DND-41 (cell line): ENCODE measurements around the gene ECM1.

ENCODE experiments used
- ATAC-seq: fragments of 200-7000 bp; cut with Tn5 transposase; 3 replicates; pipeline ENCODE4 v1.9.1; 2021; ENCODE audit warnings: low read depth; ENCODE audit not compliant: insufficient read depth
- DNase-seq: peaks from one replicate; pipeline ENCODE4 v3.0.0-alpha.2; 2020
- H2AFZ ChIP-seq: 2 replicates; pipeline ENCODE4 v1.6.0; 2012; ENCODE audit warnings: low read depth, low read length
- H3K27ac ChIP-seq: 2 replicates; pipeline ENCODE4 v1.5.1; 2012; ENCODE audit warnings: low read length, inconsistent platforms
- H3K27me3 ChIP-seq: fragments of 200-600 bp; sonication (generic); 2 replicates; pipeline ENCODE4 v1.6.0; 2012; ENCODE audit warnings: low read length, mild to moderate bottlenecking, inconsistent platforms; ENCODE audit not compliant: insufficient read depth, poor library complexity
- H3K36me3 ChIP-seq: 2 replicates; pipeline ENCODE4 v1.5.1; 2012; ENCODE audit warnings: low read length, inconsistent platforms; ENCODE audit not compliant: insufficient read depth
- H3K4me1 ChIP-seq: 2 replicates; pipeline ENCODE4 v1.5.1; 2012; ENCODE audit warnings: mild to moderate bottlenecking, low read length; ENCODE audit not compliant: insufficient read depth
- H3K4me2 ChIP-seq: 2 replicates; pipeline ENCODE4 v1.6.0; 2012; ENCODE audit warnings: mild to moderate bottlenecking, moderate library complexity, low read length, inconsistent platforms; ENCODE audit not compliant: insufficient read depth
- H3K4me3 ChIP-seq, 2 experiments: fragments of 200-600 bp in 1 of 2; shearing (Covaris generic) in 1 of 2; 2 replicates each; pipeline ENCODE4 v1.5.1; 2012 to 2016; ENCODE audit warnings: inconsistent platforms in 2 of 2, low read length in 2 of 2, mild to moderate bottlenecking in 2 of 2, low read depth in 1 of 2, moderate library complexity in 1 of 2
- H3K79me2 ChIP-seq: 2 replicates; pipeline ENCODE4 v1.6.0; 2012; ENCODE audit warnings: low read length, inconsistent platforms; ENCODE audit not compliant: insufficient read depth
- H3K9ac ChIP-seq: 2 replicates; pipeline ENCODE4 v1.6.0; 2012; ENCODE audit warnings: low read depth, mild to moderate bottlenecking, inconsistent platforms, low read length, moderate library complexity
- H3K9me3 ChIP-seq: 2 replicates; pipeline ENCODE4 v1.5.1; 2012; ENCODE audit warnings: low read length, moderate library complexity, mild to moderate bottlenecking, inconsistent platforms; ENCODE audit not compliant: insufficient read depth, severe bottlenecking
- H4K20me1 ChIP-seq: 2 replicates; pipeline ENCODE4 v1.6.0; 2012; ENCODE audit warnings: low read length; ENCODE audit not compliant: insufficient read depth
- CTCF ChIP-seq: IDR thresholded peaks from 2 replicates; pipeline ENCODE4 v1.5.1; 2012; ENCODE audit warnings: borderline replicate concordance, low read length, moderate library complexity, mild to moderate bottlenecking; ENCODE audit not compliant: poor library complexity, severe bottlenecking; ENCODE audit errors: extremely low read depth
- EZH2 ChIP-seq: IDR thresholded peaks from 3 replicates; pipeline ENCODE4 v1.6.1; 2012; ENCODE audit warnings: borderline replicate concordance, low read depth, mild to moderate bottlenecking, moderate library complexity, low read length, inconsistent platforms; ENCODE audit not compliant: severe bottlenecking

ECM1 gene

GRCh38 chr1:150521196-150521968, 13.5 kb downstream of the ECM1 start:
- no peaks in the 10 kb centered on the region for H3K36me3 ChIP-seq
- H3K9me3 ChIP-seq = no peaks in the 10 kb centered on the region
- no peak overlapping the region for H3K4me3 ChIP-seq
- H4K20me1 ChIP-seq = no peaks in the 10 kb centered on the region
- no peak overlapping the region for H2AFZ ChIP-seq
- H3K4me2 ChIP-seq = no peak overlapping the region
- H3K27ac ChIP-seq = no peak overlapping the region
- ATAC-seq (no peak), DNase-seq (no peak)
- no peak overlapping the region for H3K9ac ChIP-seq
- H3K79me2 ChIP-seq = no peaks in the 10 kb centered on the region
- peaks cover 4% of the 10 kb centered on the region for H3K4me1 ChIP-seq
- TF ChIP-seq EZH2 = no peak
- TF ChIP-seq CTCF = no peak
- H3K27me3 ChIP-seq = no peaks in the 10 kb centered on the region

DNA sequence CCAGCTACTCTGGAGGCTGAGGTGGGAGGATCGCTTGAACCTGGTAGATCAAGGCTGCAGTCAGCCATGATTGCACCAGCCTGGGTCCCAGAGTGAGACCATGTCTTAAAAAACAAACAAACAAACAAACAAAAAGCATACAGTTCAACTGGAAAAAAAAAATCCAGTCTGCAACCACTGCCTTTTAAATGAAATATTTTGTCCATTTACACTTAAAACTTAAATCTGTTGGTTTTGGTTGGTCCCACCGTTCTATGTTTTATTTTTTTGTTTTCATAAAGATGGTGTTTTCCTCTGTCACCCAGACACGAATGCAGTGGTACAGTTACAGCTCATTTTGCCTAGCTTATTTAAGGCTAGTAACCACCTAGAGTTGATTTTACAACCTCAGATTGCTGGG, 17.4 kb downstream of the ECM1 start:
- Histone ChIP-seq H3K36me3 (no peaks in the 10 kb centered on the region), H2AFZ (no peak overlapping the region), H3K27me3 (no peaks in the 10 kb centered on the region), H3K4me3 (no peak overlapping the region), H3K27ac (no peak overlapping the region), H3K4me2 (no peak overlapping the region), H3K9ac (no peak overlapping the region), H4K20me1 (no peaks in the 10 kb centered on the region), H3K4me1 (no peaks in the 10 kb centered on the region), H3K9me3 (no peaks in the 10 kb centered on the region), H3K79me2 (no peaks in the 10 kb centered on the region)
- ATAC-seq (no peak), DNase-seq (no peak)
- TF ChIP-seq CTCF = no peak
- TF ChIP-seq EZH2 = no peak

DNA sequence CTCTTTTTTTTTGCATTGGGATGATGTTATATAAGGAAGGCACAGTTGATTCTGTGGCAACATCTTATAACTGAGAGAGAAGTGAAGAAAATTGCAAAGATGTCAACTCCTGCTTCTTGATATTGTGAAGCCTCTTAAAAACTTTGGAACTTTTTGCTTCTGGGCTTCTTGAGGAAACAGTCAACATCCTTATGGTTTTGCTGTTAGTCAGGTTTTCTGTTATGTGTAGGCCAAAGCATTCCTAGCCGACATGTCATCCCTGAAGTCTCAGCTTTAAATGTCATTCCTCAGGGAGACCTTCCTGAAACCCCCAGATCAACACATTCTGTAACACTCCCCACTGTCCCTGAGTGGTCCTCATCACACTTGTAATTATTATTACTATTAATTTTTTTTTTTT, 20.3 kb downstream of the ECM1 start:
- Histone ChIP-seq H3K27me3 (no peaks in the 10 kb centered on the region), H3K4me3 (no peak overlapping the region), H3K27ac (no peak overlapping the region), H3K4me2 (no peak overlapping the region), H4K20me1 (no peaks in the 10 kb centered on the region), H3K79me2 (no peaks in the 10 kb centered on the region), H3K4me1 (no peaks in the 10 kb centered on the region), H3K36me3 (no peaks in the 10 kb centered on the region), H3K9me3 (no peaks in the 10 kb centered on the region), H3K9ac (no peak overlapping the region), H2AFZ (no peak overlapping the region)
- TF ChIP-seq EZH2 (no peak), CTCF (no peak)
- DNase-seq (no peak), ATAC-seq (no peak)

DNA sequence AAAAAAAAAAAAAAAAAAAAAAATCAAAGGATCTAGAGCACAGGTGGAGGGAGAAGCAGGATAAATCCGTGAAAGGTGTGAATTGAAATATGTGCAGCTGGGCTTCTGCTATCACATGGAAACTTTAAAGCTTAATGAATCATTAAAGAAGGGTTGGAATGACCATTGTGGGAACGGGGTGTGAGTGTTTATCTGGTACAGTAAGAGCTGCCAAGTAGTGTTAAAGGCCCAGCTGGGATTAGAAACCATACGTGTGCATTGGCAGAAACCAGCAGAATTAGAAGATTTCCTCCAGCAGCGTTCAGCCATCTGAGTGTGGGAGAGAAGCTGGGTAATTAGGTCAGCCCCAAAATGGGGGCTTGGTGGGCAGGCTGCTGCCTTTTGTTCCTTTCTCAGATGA, 21.1 kb downstream of the ECM1 start:
- Histone ChIP-seq H3K27ac (no peak overlapping the region), H4K20me1 (no peaks in the 10 kb centered on the region), H3K4me2 (no peak overlapping the region), H3K36me3 (no peaks in the 10 kb centered on the region), H2AFZ (no peak overlapping the region), H3K9me3 (no peaks in the 10 kb centered on the region), H3K9ac (no peak overlapping the region), H3K27me3 (no peaks in the 10 kb centered on the region), H3K79me2 (no peaks in the 10 kb centered on the region), H3K4me1 (no peaks in the 10 kb centered on the region), H3K4me3 (no peak overlapping the region)
- TF ChIP-seq EZH2 (no peak), CTCF (no peak)
- DNase-seq (no peak), ATAC-seq (no peak)
